Measurements from ENCODE around the gene CDR2L.
A peak's percentile ranks its signal among the peaks of the same experiment; 100 is the strongest.
"Not testable (repeated sequence)": the region's sequence is repeated elsewhere in the genome, so short reads cannot be mapped to it uniquely, and the experiment has no call there.

The CDR2L gene

GRCh38 chr17:75009139-75009724, 21.8 kb downstream of the CDR2L start:
- no peaks in the 10 kb centered on the region for H3K9me3 Mint-ChIP-seq
- ATAC-seq (no peak), DNase-seq (ENCODE audit: low spot score in 2 of 2) (no peak)
- H3K36me3 Mint-ChIP-seq, result peaks cover 6% of the 10 kb centered on the region
- no peak overlapping the region for H3K27ac Mint-ChIP-seq
- H3K4me3 Mint-ChIP-seq, result no peak overlapping the region
- peaks cover 19% of the 10 kb centered on the region for H3K4me1 Mint-ChIP-seq

DNA sequence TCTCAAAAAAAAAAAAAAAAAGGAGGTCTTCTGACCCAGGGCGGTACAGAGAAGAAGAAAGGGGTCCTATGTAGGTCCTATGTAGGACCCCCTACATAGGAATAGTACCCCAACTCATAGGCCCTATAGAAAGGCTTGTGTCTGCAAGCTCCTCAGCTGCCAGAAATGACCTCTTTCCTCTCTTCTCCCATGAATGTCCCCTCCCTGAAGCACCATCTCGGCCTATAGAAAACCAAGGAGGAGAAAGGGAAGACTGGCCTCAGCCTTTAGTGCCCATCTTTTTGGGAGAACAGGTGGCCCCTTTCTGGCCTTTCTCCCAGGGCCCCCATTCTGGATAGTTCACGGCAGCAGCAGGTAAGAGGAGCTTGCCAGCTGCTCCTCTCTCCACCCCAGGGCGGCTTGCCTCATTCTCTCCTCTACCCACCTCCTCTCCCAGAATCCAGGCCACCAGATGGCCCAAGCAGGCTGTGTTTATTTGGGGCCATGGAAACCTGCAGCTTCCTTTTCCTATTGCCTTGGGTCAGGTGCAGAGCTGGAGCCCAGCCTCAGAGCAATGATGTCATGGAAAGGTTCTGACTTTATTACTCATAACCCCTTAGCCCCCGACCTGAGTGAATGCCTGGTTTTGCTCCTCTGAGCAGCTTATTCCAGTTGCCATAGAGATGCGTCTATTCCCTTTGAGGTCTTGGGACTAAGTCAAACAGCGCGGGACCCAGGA, 23.4 kb downstream of the CDR2L start:
- DNase-seq (ENCODE audit: low spot score in 2 of 2) (no peak), ATAC-seq (no peak)
- no peak overlapping the region for H3K27ac Mint-ChIP-seq
- H3K4me3 Mint-ChIP-seq, result no peak overlapping the region
- no peaks in the 10 kb centered on the region for H3K9me3 Mint-ChIP-seq
- peaks cover 19% of the 10 kb centered on the region for H3K4me1 Mint-ChIP-seq
- peaks cover 6% of the 10 kb centered on the region for H3K36me3 Mint-ChIP-seq

DNA sequence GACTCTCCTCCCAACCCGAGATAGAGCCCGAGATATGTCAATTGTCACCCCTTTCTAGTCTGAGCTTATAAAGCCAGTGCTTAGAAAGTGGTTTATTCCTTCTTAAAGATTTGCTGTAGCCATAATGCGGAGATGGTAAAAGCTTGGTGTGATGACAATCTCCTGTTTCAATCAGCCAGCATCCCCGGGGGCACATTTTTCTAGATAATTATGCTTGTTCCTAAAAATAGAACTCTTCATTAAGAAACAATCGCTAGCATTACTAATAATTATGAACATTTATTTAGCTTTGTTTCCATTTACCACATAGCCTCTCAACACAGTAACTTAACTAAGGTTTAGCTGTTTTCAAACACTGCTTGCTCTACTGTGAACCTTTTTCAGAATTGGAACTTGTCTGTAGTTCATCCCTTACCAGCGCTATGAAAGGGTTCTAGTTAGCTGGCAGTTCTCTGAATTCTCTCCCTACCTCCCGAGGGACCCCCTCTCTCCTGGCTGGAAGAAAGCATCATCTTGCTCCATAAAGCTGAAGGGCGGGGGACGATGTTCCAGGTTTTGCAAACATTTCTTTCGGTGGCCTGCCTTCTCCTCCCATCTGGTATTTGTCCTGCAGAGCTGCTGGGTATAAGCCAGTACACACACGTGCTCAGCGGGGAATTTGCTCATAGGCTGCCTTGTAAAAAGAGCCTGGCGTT, 24.1 kb downstream of the CDR2L start:
- ATAC-seq, result no peak
- no peak for DNase-seq (ENCODE audit: low spot score in 2 of 2)
- Mint-ChIP-seq H3K27ac (peak overlapping the region; percentile 93), H3K36me3 (peaks cover 11% of the 10 kb centered on the region), H3K4me3 (peak overlapping the region; percentile 91), H3K4me1 (peaks cover 19% of the 10 kb centered on the region), H3K9me3 (no peaks in the 10 kb centered on the region)

- ATAC-seq, result no peak
- peaks cover 16% of the 10 kb centered on the region for H3K36me3 Mint-ChIP-seq
- no peak for DNase-seq (ENCODE audit: low spot score in 2 of 2)
- peaks cover 19% of the 10 kb centered on the region for H3K4me1 Mint-ChIP-seq
- H3K9me3 Mint-ChIP-seq, result no peaks in the 10 kb centered on the region
- H3K4me3 Mint-ChIP-seq, result peak overlapping the region; percentile 91
- H3K27ac Mint-ChIP-seq, result peak overlapping the region; percentile 93
Observed at GRCh38 chr17:75012096-75012345, 24.6 kb downstream of the CDR2L start.

GRCh38 chr17:75012346-75013091, 25.1 kb downstream of the CDR2L start, which contains the start of gene MRPL58:
MRPL58 (plus strand) TSS chr17:75012670; CDS start chr17:75012687, 17 bp downstream.
- ATAC-seq, result peak; percentile 97
- H3K4me1 Mint-ChIP-seq, result peaks cover 19% of the 10 kb centered on the region

DNA sequence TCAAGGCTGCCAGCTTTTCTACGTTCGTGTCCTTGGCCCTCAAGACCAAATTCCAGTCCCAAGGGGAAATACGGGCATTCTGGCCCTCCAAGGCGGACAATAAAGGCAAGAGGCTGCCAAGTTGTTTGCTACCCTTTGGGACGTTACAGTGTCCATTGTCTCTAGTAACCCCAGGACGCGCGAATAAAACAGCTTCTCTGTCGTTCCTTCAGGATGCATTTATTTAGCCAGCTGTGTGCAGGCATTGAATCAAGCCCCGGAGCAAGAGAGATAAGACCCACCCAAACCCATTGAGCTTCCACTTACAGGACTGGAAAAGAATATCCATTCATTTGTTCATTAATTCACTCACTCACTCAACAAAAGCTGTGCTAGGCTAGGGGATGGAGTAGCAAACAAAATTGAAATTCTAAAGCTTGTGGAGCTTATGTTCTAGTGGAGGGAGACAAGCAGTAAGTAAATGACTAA, 25.7 kb downstream of the CDR2L start:
- peak overlapping the region; percentile 93 for H3K27ac Mint-ChIP-seq
- peak overlapping the region; percentile 91 for H3K4me3 Mint-ChIP-seq
- DNase-seq (ENCODE audit: low spot score in 2 of 2) (no peak), ATAC-seq (no peak)
- no peaks in the 10 kb centered on the region for H3K9me3 Mint-ChIP-seq
- H3K4me1 Mint-ChIP-seq, result peaks cover 19% of the 10 kb centered on the region
- H3K36me3 Mint-ChIP-seq, result peaks cover 27% of the 10 kb centered on the region

More at GRCh38 chr17:75012346-75013091, 25.1 kb downstream of the CDR2L start, which contains the start of gene MRPL58:
- no peaks in the 10 kb centered on the region for H3K9me3 Mint-ChIP-seq
- peak within 1 kb of the TSS; percentile 93 for H3K27ac Mint-ChIP-seq
- peak; percentile 72 to 92 for DNase-seq (ENCODE audit: low spot score in 2 of 2)
- H3K4me3 Mint-ChIP-seq, result peak within 1 kb of the TSS; percentile 91
- H3K36me3 Mint-ChIP-seq, result peaks cover 21% of the 10 kb centered on the region

DNA sequence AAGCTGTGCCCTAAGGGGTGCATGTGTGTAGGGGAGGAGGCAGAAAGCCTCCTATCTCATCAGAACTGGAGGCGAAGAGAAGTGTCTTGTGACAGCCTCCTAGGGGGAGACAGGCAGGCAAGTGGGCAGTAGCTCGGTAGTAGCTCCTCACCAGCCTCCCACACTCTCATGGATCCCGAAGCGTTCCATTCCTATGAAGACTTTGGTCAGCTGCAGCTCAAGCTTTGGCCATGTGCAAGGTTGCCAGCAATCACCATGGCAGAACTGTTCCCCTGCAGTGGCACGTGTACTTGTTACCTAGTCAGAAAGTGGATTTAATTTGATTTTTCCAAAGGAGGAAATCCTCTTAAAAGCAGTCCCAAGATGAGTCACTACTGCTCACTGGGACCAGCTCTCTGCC, 31.7 kb downstream of the CDR2L start:
- Mint-ChIP-seq H3K27ac (no peak overlapping the region), H3K9me3 (no peaks in the 10 kb centered on the region), H3K4me1 (peaks cover under 1% of the 10 kb centered on the region), H3K4me3 (no peak overlapping the region), H3K36me3 (peaks cover 69% of the 10 kb centered on the region)
- DNase-seq (ENCODE audit: low spot score in 2 of 2) (no peak), ATAC-seq (no peak)

DNA sequence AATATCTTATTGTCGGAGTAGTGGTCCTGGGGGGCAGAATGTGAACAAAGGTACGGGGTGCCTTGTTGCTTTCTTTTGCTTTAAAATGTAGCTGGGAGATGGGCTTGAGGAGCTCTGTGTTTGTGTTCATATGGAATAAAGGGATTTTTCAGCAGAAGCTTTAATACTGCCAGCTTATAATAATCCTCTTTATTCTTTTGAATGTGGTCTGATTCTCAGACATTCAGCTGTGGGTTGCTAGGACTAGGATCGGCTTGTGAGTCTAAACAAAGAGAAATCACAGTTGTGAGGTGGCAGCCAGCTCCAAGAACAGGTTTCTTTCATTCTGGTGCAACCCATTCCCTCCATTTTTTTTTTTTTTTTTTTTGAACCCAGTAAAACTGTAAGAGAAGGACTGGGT, 32.3 kb downstream of the CDR2L start:
- H3K4me3 Mint-ChIP-seq, result no peak overlapping the region
- no peaks in the 10 kb centered on the region for H3K4me1 Mint-ChIP-seq
- peaks cover 69% of the 10 kb centered on the region for H3K36me3 Mint-ChIP-seq
- ATAC-seq (no peak), DNase-seq (ENCODE audit: low spot score in 2 of 2) (no peak)
- H3K9me3 Mint-ChIP-seq, result no peaks in the 10 kb centered on the region
- H3K27ac Mint-ChIP-seq, result no peak overlapping the region

GRCh38 chr17:75020331-75021110, 33.1 kb downstream of the CDR2L start:
- no peak overlapping the region for H3K27ac Mint-ChIP-seq
- peaks cover 6% of the 10 kb centered on the region for H3K4me1 Mint-ChIP-seq
- ATAC-seq (no peak), DNase-seq (ENCODE audit: low spot score in 2 of 2) (no peak)
- no peak overlapping the region for H3K4me3 Mint-ChIP-seq
- peaks cover 69% of the 10 kb centered on the region for H3K36me3 Mint-ChIP-seq
- H3K9me3 Mint-ChIP-seq, result no peaks in the 10 kb centered on the region

GRCh38 chr17:75024686-75025397, 37.4 kb downstream of the CDR2L start:
- H3K9me3 Mint-ChIP-seq, result no peaks in the 10 kb centered on the region
- ATAC-seq (no peak), DNase-seq (ENCODE audit: low spot score in 2 of 2) (no peak)
- peak overlapping the region; percentile 77 for H3K27ac Mint-ChIP-seq
- peaks cover 32% of the 10 kb centered on the region for H3K36me3 Mint-ChIP-seq
- H3K4me3 Mint-ChIP-seq, result no peak overlapping the region
- peaks cover 8% of the 10 kb centered on the region for H3K4me1 Mint-ChIP-seq

- peaks cover 27% of the 10 kb centered on the region for H3K36me3 Mint-ChIP-seq
Observed at GRCh38 chr17:75025398-75025734, 37.9 kb downstream of the CDR2L start.

DNA sequence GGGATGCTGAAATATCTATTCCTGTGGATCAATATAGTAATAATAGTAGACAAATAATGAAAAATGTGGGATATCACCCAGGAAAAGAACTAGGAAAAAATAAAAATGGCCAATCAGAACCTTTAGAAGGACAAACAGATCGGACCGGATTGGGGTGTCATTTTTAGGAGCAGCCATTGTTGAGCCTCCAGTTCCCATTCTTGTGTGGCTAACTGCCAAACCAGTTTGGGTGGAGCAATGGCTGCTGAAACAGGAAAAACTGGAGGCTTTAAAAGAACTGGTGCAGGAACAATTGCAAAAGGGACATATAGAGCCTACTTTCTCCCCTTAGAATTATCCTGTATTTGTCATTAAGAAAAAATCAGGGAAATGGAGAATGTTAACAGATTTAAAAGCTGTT, 39.2 kb downstream of the CDR2L start:
- H3K4me1 Mint-ChIP-seq; H3K9me3 Mint-ChIP-seq; H3K4me3 Mint-ChIP-seq; ATAC-seq; DNase-seq (ENCODE audit: low spot score in 2 of 2); H3K27ac Mint-ChIP-seq: not testable (repeated sequence)
- H3K36me3 Mint-ChIP-seq, result peaks cover 18% of the 10 kb centered on the region

More at GRCh38 chr17:75025398-75025734, 37.9 kb downstream of the CDR2L start:
- DNase-seq (ENCODE audit: low spot score in 2 of 2); ATAC-seq; H3K4me1 Mint-ChIP-seq; H3K9me3 Mint-ChIP-seq; H3K4me3 Mint-ChIP-seq: not testable (repeated sequence)
- H3K27ac Mint-ChIP-seq, result peak overlapping the region; percentile 77

- Mint-ChIP-seq H3K36me3 (peaks cover 37% of the 10 kb centered on the region), H3K4me3 (no peak overlapping the region), H3K9me3 (no peaks in the 10 kb centered on the region), H3K27ac (no peak overlapping the region), H3K4me1 (peaks cover 39% of the 10 kb centered on the region)
- DNase-seq (ENCODE audit: low spot score in 2 of 2) (no peak), ATAC-seq (no peak)
Observed at GRCh38 chr17:75030161-75030560, 42.7 kb downstream of the CDR2L start.

Measured in stimulated activated effector memory CD8-positive, alpha-beta T cell treated with anti-CD3 and anti-CD28 coated beads, Interleukin-12 subunit alpha, Interleukin-12 subunit beta, amount 100 ng/mL, for 72 hours (primary cell).